ENCODE data around the gene CCDC15. TPM values are rescaled to one million over a fixed set of nuclear protein-coding genes. Genes with fewer than 3 reads are reported as not detected.
"Not testable (repeated sequence)": the region's sequence is repeated elsewhere in the genome, so short reads cannot be mapped to it uniquely, and the experiment has no call there.

CCDC15 gene
- total RNA-seq, 1 experiment from 2014 or later = 2.3 TPM

- no peak for DNase-seq (ENCODE audit: extremely low read depth, low read depth)
These were observed 29.9 kb downstream of the CCDC15 start for GRCh38 chr11:124983674-124984511.

DNA sequence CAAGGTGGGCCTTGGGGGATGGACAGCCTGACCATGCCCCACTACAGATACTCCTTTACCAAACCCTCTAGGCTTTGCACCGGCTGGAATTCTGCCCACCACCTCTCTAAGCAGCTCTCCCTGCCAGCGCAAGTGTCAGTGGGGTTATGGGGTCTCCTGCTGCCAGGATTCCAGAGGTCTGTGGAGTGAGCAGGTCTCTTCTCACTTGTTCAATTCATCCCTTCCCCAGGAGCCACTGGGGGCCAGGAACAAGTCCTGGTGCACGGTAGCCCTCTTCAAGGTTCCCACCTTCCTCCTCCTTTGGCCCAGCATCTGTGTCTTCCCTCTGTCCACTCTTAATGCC lies 30.5 kb downstream of the CCDC15 start:
- DNase-seq (ENCODE audit: extremely low read depth, low read depth) = no peak

GRCh38 chr11:124987096-124987495 lies 33.1 kb downstream of the CCDC15 start:
- DNase-seq (ENCODE audit: extremely low read depth, low read depth) = no peak

- no peak for DNase-seq (ENCODE audit: extremely low read depth, low read depth)
These were observed 34.1 kb downstream of the CCDC15 start for GRCh38 chr11:124988063-124988462.

GRCh38 chr11:125001079-125001778 lies 47.2 kb downstream of the CCDC15 start:
- no peak for DNase-seq (ENCODE audit: extremely low read depth, low read depth)

GRCh38 chr11:125001849-125002248 lies 47.8 kb downstream of the CCDC15 start:
- no peak for DNase-seq (ENCODE audit: extremely low read depth, low read depth)

DNA sequence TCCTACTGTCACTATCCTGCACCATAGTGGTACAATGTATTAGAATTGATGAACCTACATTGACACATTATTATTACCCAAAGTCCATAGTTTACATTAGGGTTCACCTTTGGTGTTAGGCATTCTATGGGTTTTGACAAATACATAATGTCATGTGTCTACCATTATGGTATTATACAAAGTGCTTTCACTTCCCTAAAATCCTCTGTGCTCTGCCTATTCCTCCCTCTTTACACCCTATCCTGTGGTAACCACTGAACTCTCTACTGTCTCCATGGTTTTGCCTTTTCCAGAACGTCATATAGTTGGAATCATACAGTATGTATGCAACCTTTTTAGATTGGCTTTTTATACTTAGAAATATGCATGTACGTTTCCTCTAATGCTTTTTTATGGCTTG lies 51.5 kb downstream of the CCDC15 start:
- no peak for DNase-seq (ENCODE audit: extremely low read depth, low read depth)

DNA sequence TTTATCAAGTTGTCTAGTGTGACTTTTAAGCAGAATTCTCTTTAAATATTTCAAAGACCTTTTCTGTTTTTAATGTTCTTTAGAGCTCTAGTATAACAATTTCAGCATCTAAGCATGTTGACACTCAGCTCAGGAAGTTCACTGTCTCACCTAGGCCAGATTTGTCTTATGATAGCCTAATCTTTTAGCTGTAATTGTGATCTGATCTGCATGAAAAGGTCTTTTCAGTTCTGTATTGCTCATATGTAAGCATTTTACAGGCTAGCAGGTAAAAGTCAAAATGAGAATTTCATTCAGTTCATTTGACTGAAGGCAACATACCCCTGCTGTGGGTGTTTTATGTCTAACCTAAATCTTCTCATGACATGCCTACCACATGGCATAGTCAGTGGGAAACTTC lies 62.4 kb downstream of the CCDC15 start:
- DNase-seq (ENCODE audit: extremely low read depth, low read depth) = no peak

- DNase-seq (ENCODE audit: extremely low read depth, low read depth) = no peak
These were observed 66.3 kb downstream of the CCDC15 start for GRCh38 chr11:125020342-125020741.

- no peak for DNase-seq (ENCODE audit: extremely low read depth, low read depth)
These were observed 68.5 kb downstream of the CCDC15 start for GRCh38 chr11:125022551-125022950.

- no peak for DNase-seq (ENCODE audit: extremely low read depth, low read depth)
These were observed 72.0 kb downstream of the CCDC15 start for GRCh38 chr11:125025968-125026367.

DNA sequence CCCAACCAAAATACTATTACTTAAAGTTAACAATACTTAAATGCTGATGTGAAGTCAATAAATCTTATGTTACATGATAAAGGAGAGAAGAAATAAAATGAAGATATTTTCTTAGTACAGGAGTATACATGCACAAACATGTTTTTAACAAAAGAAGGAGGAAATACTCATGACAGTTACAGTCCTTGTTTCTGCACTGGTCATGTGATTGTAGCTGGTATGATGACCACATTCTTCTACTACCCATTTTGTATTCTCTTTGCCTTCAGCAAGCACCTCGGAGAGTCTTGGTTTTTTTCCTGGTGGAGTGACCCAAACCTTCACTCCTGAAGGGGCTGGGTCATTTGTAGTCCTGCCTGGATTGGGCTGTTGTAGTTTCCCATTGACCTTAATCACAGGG lies 75.4 kb downstream of the CCDC15 start:
- not testable (repeated sequence) for DNase-seq (ENCODE audit: extremely low read depth, low read depth)

DNA sequence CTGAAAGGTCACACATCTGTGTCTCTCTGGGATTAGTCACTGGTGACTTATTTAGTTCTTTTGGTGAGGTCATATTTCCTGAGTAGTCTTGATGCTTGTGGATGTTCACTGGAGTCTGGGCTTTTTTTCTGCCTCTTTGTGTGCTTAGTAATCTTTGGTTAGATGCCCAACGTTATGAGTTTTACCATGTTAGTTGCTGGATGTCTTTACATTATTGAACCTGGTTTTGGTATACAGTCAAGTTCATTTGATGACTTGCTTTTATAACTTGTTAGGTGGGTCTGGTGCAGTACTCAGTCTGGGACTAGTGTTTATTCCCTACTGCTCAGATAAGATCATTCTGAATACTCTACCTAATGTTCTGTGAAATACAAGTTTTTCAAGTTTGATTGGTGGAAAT lies 82.9 kb downstream of the CCDC15 start:
- no peak for DNase-seq (ENCODE audit: extremely low read depth, low read depth)

GRCh38 chr11:125049164-125049792 lies 95.3 kb downstream of the CCDC15 start:
- no peak for DNase-seq (ENCODE audit: extremely low read depth, low read depth)

GRCh38 chr11:125052047-125052446 lies 98.0 kb downstream of the CCDC15 start:
- DNase-seq (ENCODE audit: extremely low read depth, low read depth) = no peak

DNA sequence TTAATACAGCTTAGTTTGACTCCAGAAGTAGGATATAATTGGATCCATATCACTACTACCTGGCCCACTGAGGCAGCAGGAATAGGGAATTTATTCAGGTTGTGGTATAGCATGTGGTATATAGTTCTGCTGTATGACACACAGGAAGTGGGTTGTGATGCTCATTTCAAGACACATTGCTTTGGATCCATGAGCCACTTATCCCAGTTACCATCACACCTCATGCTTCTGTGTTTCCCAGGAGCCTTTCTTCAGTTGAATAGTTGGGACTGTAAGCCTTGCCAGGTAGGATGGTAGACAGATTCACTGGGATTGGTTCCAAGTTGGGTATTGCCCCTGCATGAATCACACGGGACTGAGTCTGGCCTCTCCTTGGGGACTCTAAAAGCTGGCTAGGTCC lies 99.2 kb downstream of the CCDC15 start:
- no peak for DNase-seq (ENCODE audit: extremely low read depth, low read depth)

GRCh38 chr11:125055107-125055715 lies 101.2 kb downstream of the CCDC15 start:
- DNase-seq (ENCODE audit: extremely low read depth, low read depth) = no peak

DNA sequence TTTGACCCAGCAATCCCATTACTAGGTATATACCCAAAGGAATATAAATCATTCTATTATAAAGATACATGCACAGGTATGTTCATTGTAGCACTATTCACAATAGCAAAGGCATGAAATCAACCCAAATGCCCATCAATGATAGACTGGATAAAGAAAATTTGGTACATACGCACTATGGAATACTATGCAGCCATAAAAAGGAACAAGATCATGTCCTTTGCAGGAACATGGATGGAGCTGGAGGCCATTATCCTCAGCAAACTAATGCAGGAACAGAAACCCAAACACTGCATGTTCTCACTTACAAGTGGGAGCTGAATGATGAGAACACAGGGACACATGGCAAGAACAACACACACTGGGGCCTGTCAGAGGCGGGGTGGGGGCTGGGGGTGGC lies 102.1 kb downstream of the CCDC15 start:
- DNase-seq (ENCODE audit: extremely low read depth, low read depth) = not testable (repeated sequence)

DNA sequence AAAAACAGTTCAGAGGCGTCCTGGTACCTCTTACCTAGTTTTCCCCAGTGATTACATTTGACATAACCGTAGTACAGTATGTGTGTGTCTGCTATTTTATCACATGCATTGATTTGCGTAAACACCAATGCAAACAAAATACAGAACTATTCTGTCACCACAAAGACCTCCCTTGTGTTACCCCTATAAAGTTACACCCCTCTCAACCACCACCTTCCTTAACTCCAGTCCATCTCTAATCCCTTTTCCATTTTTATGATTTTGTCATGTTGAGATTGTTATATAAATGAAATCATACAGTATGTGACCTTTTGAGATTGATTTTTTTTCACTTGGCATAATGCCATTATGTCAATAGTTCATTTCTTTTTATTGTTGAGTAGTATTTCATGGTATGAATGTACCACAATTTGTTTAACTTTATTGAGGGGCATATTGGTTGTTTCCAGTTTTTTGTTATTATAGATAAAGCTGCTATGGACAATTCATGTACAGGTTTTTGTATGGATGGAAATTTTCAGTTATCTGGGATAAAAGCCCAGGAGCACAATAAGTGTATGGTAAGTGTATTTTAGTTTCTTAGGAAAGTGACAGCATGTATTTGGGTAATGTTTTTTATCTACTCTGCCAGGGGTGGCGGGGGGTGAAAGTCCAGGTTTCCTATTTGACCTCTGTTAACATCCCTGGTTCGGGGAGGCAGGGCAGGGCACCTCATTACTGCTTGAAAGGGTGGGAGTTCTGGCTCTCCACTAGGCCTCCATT lies 103.1 kb downstream of the CCDC15 start:
- DNase-seq (ENCODE audit: extremely low read depth, low read depth) = no peak

- DNase-seq (ENCODE audit: extremely low read depth, low read depth) = no peak
These were observed 103.7 kb downstream of the CCDC15 start for GRCh38 chr11:125057693-125058016.

DNA sequence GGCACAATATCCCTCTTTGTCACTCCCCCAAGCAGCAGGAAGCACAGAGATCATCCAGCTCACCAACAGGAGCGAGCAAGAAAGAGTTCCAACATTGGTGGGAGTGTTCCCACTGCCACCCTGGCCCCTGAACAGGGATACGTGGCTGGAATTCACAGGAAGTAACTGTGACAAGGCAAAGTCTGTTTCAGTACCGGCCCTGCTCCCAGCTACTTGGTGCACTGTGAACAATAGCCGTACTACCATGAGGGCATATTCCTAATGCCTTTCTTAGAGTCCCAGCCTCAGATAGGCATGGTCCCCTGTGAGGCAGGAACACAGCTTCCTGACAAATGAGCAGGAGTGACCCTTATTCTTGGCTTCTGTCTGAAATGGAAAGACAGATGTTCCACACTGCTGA lies 107.3 kb downstream of the CCDC15 start:
- no peak for DNase-seq (ENCODE audit: extremely low read depth, low read depth)

Data from NCI-H460 (cell line).